ENCODE results near the gene SH3RF2.
"Not testable (repeated sequence)": the region's sequence is repeated elsewhere in the genome, so short reads cannot be mapped to it uniquely, and the experiment has no call there.

The SH3RF2 gene

GRCh38 chr5:145936401-145937131 is at the start of gene SH3RF2:
Gene SH3RF2, plus strand, starts transcription at chr5:145936578. Its CDS starts 1,351 bp downstream, at chr5:145937929.
- peak; percentile 23 for DNase-seq (ENCODE audit: low spot score)

GRCh38 chr5:145887217-145887616 is 49.2 kb upstream of the SH3RF2 start:
- no peak for DNase-seq (ENCODE audit: low spot score)

- peak; percentile 30 for DNase-seq (ENCODE audit: low spot score)
Measured at GRCh38 chr5:145887976-145888574, 48.3 kb upstream of the SH3RF2 start.

- DNase-seq (ENCODE audit: low spot score), result no peak
Measured at GRCh38 chr5:145889611-145890010, 46.8 kb upstream of the SH3RF2 start.

- DNase-seq (ENCODE audit: low spot score), result not testable (repeated sequence)
Measured at GRCh38 chr5:145891378-145891777, 45.0 kb upstream of the SH3RF2 start.

- no peak for DNase-seq (ENCODE audit: low spot score)
Measured at GRCh38 chr5:145898171-145898570, 38.2 kb upstream of the SH3RF2 start.

- no peak for DNase-seq (ENCODE audit: low spot score)
Measured at GRCh38 chr5:145902421-145902820, 34.0 kb upstream of the SH3RF2 start.

- DNase-seq (ENCODE audit: low spot score), result no peak
Measured at GRCh38 chr5:145903113-145903512, 33.3 kb upstream of the SH3RF2 start.

- DNase-seq (ENCODE audit: low spot score), result no peak
Measured at GRCh38 chr5:145903867-145904266, 32.5 kb upstream of the SH3RF2 start.

- DNase-seq (ENCODE audit: low spot score), result no peak
Measured at GRCh38 chr5:145904743-145905142, 31.6 kb upstream of the SH3RF2 start.

GRCh38 chr5:145906401-145906800 is 30.0 kb upstream of the SH3RF2 start:
- DNase-seq (ENCODE audit: low spot score), result no peak

GRCh38 chr5:145908206-145908960 is 28.0 kb upstream of the SH3RF2 start:
- no peak for DNase-seq (ENCODE audit: low spot score)

GRCh38 chr5:145911164-145911563 is 25.2 kb upstream of the SH3RF2 start:
- DNase-seq (ENCODE audit: low spot score), result no peak

- no peak for DNase-seq (ENCODE audit: low spot score)
Measured at GRCh38 chr5:145912019-145912418, 24.4 kb upstream of the SH3RF2 start.

- DNase-seq (ENCODE audit: low spot score), result no peak
Measured at GRCh38 chr5:145912594-145912993, 23.8 kb upstream of the SH3RF2 start.

GRCh38 chr5:145913701-145914100 is 22.7 kb upstream of the SH3RF2 start:
- no peak for DNase-seq (ENCODE audit: low spot score)

GRCh38 chr5:145915970-145916638 is 20.3 kb upstream of the SH3RF2 start:
- no peak for DNase-seq (ENCODE audit: low spot score)

- no peak for DNase-seq (ENCODE audit: low spot score)
Measured at GRCh38 chr5:145917288-145917687, 19.1 kb upstream of the SH3RF2 start.

- no peak for DNase-seq (ENCODE audit: low spot score)
Measured at GRCh38 chr5:145918397-145918796, 18.0 kb upstream of the SH3RF2 start.

- no peak for DNase-seq (ENCODE audit: low spot score)
Measured at GRCh38 chr5:145919413-145919812, 17.0 kb upstream of the SH3RF2 start.

- no peak for DNase-seq (ENCODE audit: low spot score)
Measured at GRCh38 chr5:145920542-145921210, 15.7 kb upstream of the SH3RF2 start.

GRCh38 chr5:145921211-145921610 is 15.2 kb upstream of the SH3RF2 start:
- no peak for DNase-seq (ENCODE audit: low spot score)
